K562 (cell line): Measurements from ENCODE around the gene COL11A2. TPM values are rescaled to one million over a fixed set of nuclear protein-coding genes. Genes with fewer than 3 reads are reported as not detected.

ENCODE experiments used
- ATF3 ChIP-seq, 2 experiments: fragments of 450-650 bp in 1 of 2; sonication (generic) in 1 of 2; formaldehyde crosslinking in 1 of 2; IDR thresholded peaks in 1 of 2; conservative IDR thresholded peaks in 1 of 2; 2 replicates each; pipeline versions ENCODE4 v1.6.1 to v1.8.1; 2016 to 2023; ENCODE audit warnings: mild to moderate bottlenecking in 2 of 2, moderate library complexity in 2 of 2, inconsistent platforms in 1 of 2, missing genetic modification reagents in 1 of 2
- C11orf30 ChIP-seq: fragments of 450-650 bp; IDR thresholded peaks from 2 replicates; pipeline ENCODE4 v1.6.1; 2016; ENCODE audit warnings: low read depth, mild to moderate bottlenecking
- CHCHD3 ChIP-seq: fragments of 250-450 bp; sonication (Bioruptor Pico); IDR thresholded peaks from 2 replicates; pipeline ENCODE4 v2.1.2; 2022; ENCODE audit warnings: mild to moderate bottlenecking
- CXXC5 ChIP-seq: fragments of 250-450 bp; sonication (Bioruptor Pico); IDR thresholded peaks from 2 replicates; pipeline ENCODE4 v1.8.0; 2022; ENCODE audit warnings: inconsistent platforms, mild to moderate bottlenecking, moderate library complexity
- DPF2 ChIP-seq: fragments of 450-650 bp; IDR thresholded peaks from 2 replicates; pipeline ENCODE4 v1.6.1; 2016
- EHMT2 ChIP-seq: fragments of 450-650 bp; IDR thresholded peaks from 2 replicates; pipeline ENCODE4 v1.6.1; 2018; ENCODE audit warnings: antibody characterized with exemption
- ELF4 ChIP-seq: fragments of 450-650 bp; formaldehyde crosslinking; IDR thresholded peaks from 2 replicates; pipeline ENCODE4 v1.4.0; 2022; ENCODE audit warnings: missing genetic modification characterization
- EZH2 ChIP-seq: IDR thresholded peaks from 2 replicates; pipeline ENCODE4 v1.6.1; 2012; ENCODE audit warnings: low read depth, mild to moderate bottlenecking, inconsistent platforms, low read length, borderline replicate concordance
- FUS ChIP-seq: fragments of 200-400 bp; formaldehyde crosslinking; optimal IDR thresholded peaks from 2 replicates; pipeline ENCODE3; 2017; ENCODE audit warnings: low read depth, low read length
- POLR2AphosphoS5 ChIP-seq: IDR thresholded peaks from 2 replicates; pipeline ENCODE4 v1.6.1; 2011; ENCODE audit warnings: mild to moderate bottlenecking, low read depth, low read length, moderate library complexity; ENCODE audit not compliant: control insufficient read depth, insufficient read depth
- TAF7 ChIP-seq: fragments of 450-650 bp; IDR thresholded peaks from 2 replicates; pipeline ENCODE4 v1.6.1; 2016; ENCODE audit warnings: missing genetic modification characterization, missing compliant biosample characterization
- TEAD4 ChIP-seq, 2 experiments: sonication (generic) in 1 of 2; formaldehyde crosslinking in 1 of 2; IDR thresholded peaks; 2 replicates each; pipeline versions ENCODE4 v1.6.1 to v1.8.0; 2012 to 2022; ENCODE audit warnings: borderline replicate concordance in 1 of 2, inconsistent platforms in 1 of 2, low read length in 1 of 2, mild to moderate bottlenecking in 1 of 2, missing genetic modification reagents in 1 of 2
- TGIF2 ChIP-seq: sonication (generic); formaldehyde crosslinking; IDR thresholded peaks from 2 replicates; pipeline ENCODE4 v1.8.1; 2022; ENCODE audit warnings: mild to moderate bottlenecking, missing genetic modification reagents, moderate library complexity
- UBTF ChIP-seq, 2 experiments: IDR thresholded peaks; 2 replicates each; pipeline ENCODE4 v1.6.1; 2012; ENCODE audit warnings: improper control_type of control experiment in 2 of 2, low read depth in 2 of 2, low read length in 2 of 2, borderline replicate concordance in 1 of 2
- ZBTB2 ChIP-seq: fragments of 450-650 bp; IDR thresholded peaks from 2 replicates; pipeline ENCODE4 v1.6.1; 2016; ENCODE audit warnings: antibody characterized with exemption
- ZHX1 ChIP-seq: fragments of 150-350 bp; conservative IDR thresholded peaks from 2 replicates; pipeline ENCODE4 v1.6.1; 2014; ENCODE audit warnings: low read length
- ZNF12 ChIP-seq: sonication (generic); formaldehyde crosslinking; IDR thresholded peaks from 2 replicates; pipeline ENCODE4 v1.4.0; 2020; ENCODE audit warnings: mild to moderate bottlenecking, missing genetic modification reagents
- polyA plus RNA-seq, 8 experiments: library from polyadenylated mRNA; depleted of rRNA in 4 of 8; stranded (reverse) in 5 of 8; unstranded in 3 of 8; fragments of >200 nt; fragmentation: Nextera tagmentation in 2 of 8; fragmentation: Illumina TruSeq in 1 of 8; extraction: Ambion mirVana in 2 of 8; extraction: Trizol in 1 of 8; gene quantifications; 2 replicates each; pipeline versions ENCODE4 v1.2.1 to v1.2.3, GENCODE V29; 2011 to 2014; ENCODE audit warnings: inconsistent platforms in 1 of 8, missing spikeins in 1 of 8
- total RNA-seq, 7 experiments: library from RNA; depleted of rRNA in 6 of 7; stranded (reverse); fragments of >200 nt in 6 of 7; fragmentation: Illumina TruSeq in 2 of 7; extraction: Trizol in 2 of 7; gene quantifications; 2 replicates each; pipeline versions ENCODE4 v1.2.1 to v1.2.3, GENCODE V29; 2011 to 2021; ENCODE audit warnings: low replicate concordance in 1 of 7

COL11A2 gene
- total and polyA plus RNA-seq, 9 of the 15 experiments (the other 6 are each of a cell fraction or from before 2014, with no cell fraction given) = 0.04 to 0.35 (median 0.09) TPM; not detected in 1

GRCh38 chr6:33205191-33206026, 13.1 kb upstream of the COL11A2 start (continued):
- TF ChIP-seq C11orf30 = 0 out of 2 replicates have a peak, but pooled peaks have one; percentile 20
- TF ChIP-seq FUS = no peak
- 0 out of 2 replicates have a peak, but pooled peaks have one; percentile 9 for TF ChIP-seq EHMT2
- TF ChIP-seq CXXC5 (CRISPR knock-in tag) = no peak
- peak; percentile 85 for TF ChIP-seq ATF3 (IDR thresholded peaks at IDR 0.05)
- TF ChIP-seq ATF3 (CRISPR knock-in tag; conservative IDR thresholded peaks at IDR 0.05) = peak; percentile 14; the same call in 1 of the 2 replicates
- no peak for TF ChIP-seq CHCHD3 (CRISPR knock-in tag)
- 0 out of 4 replicates have a peak, but pooled peaks of 1 of the 2 experiments have one; percentile 19 for TF ChIP-seq UBTF (IDR thresholded peaks at IDR 0.05; ENCODE audit: borderline replicate concordance in 1 of 2, low read depth in 2 of 2, low read length in 2 of 2)
- TF ChIP-seq TGIF2 (CRISPR knock-in tag) = no peak
- TF ChIP-seq EZH2 = no peak
- no peak for TF ChIP-seq TAF7 (tag)
- peak; percentile 65 for TF ChIP-seq DPF2
- no peak for TF ChIP-seq TEAD4 (IDR thresholded peaks at IDR 0.05; ENCODE audit: low read length)
- TF ChIP-seq TEAD4 (CRISPR knock-in tag; IDR thresholded peaks at IDR 0.05; ENCODE audit: borderline replicate concordance) = no peak
- TF ChIP-seq ZHX1 = no peak
- no peak for TF ChIP-seq ELF4
- no peak for TF ChIP-seq ZBTB2
- TF ChIP-seq POLR2AphosphoS5 = peak; percentile 32; the same call in 1 of the 2 replicates
- no peak for TF ChIP-seq ZNF12
